Esophagus squamous epithelium (tissue), 4 donors: ENCODE measurements around the gene ZBTB8OS.

Source experiments
- POLR2A ChIP-seq, 4 donors: fragments of 450-650 bp; IDR thresholded peaks; one replicate each; pipeline ENCODE4 v1.6.1; 2017; ENCODE audit warnings: antibody characterized with exemption in 4 of 4, mild to moderate bottlenecking in 4 of 4, moderate library complexity in 3 of 4
- TF ChIP-seq, protein P1 (sequence below), 6 experiments: fragments of 450-650 bp in 4 of 6; fragments of 200-600 bp in 2 of 6; sonication (generic) in 2 of 6; IDR thresholded peaks; one replicate each; pipeline ENCODE4 v1.5.1; 2016 to 2019; ENCODE audit warnings: antibody characterized with exemption in 6 of 6, mild to moderate bottlenecking in 4 of 6, moderate library complexity in 4 of 6

DNA sequence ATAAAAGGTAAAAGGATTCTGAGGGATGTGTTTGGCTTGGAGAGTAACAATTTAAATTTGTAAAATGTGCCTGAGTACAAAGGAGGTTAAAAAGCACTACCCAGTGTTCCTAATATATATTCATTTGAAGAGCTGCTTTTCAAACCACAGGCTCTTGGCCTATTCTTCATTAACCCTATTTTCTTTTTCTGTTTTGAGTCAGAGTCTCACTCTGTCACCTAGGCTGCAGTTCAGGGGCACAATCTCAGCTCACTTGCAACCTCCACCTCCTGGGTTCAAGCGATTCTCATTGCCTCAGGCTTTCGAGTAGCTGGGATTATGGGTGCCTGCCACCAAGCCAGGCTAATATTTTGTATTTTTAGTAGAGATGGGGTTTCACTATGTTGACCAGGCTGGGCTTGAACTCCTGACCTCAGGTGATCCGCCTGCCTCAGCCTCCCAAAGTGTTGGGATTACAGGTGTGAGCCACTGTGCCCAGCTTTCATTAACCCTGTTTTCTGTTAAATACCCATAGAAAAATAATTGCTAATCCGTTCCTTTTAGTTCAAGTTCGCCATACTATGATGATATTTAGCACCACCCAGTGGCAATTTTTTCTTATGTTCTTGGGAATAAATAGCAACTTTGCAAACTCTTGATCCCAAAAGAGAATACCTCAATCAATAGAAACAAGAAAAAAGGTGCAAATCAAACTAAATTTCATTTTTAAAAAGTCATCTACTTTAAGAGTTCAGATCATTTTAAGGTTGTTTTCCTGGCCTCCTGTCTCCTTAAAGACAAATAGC is 30.5 kb downstream of the ZBTB8OS start:
- TF ChIP-seq POLR2A (IDR thresholded peaks at IDR 0.05), result no peak
- TF ChIP-seq, protein P1, sequence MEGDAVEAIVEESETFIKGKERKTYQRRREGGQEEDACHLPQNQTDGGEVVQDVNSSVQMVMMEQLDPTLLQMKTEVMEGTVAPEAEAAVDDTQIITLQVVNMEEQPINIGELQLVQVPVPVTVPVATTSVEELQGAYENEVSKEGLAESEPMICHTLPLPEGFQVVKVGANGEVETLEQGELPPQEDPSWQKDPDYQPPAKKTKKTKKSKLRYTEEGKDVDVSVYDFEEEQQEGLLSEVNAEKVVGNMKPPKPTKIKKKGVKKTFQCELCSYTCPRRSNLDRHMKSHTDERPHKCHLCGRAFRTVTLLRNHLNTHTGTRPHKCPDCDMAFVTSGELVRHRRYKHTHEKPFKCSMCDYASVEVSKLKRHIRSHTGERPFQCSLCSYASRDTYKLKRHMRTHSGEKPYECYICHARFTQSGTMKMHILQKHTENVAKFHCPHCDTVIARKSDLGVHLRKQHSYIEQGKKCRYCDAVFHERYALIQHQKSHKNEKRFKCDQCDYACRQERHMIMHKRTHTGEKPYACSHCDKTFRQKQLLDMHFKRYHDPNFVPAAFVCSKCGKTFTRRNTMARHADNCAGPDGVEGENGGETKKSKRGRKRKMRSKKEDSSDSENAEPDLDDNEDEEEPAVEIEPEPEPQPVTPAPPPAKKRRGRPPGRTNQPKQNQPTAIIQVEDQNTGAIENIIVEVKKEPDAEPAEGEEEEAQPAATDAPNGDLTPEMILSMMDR (IDR thresholded peaks at IDR 0.05), result peak in 1 of 6 experiments; percentile 2
